ENCODE data around the gene TSHZ3.

TSHZ3 gene

DNA sequence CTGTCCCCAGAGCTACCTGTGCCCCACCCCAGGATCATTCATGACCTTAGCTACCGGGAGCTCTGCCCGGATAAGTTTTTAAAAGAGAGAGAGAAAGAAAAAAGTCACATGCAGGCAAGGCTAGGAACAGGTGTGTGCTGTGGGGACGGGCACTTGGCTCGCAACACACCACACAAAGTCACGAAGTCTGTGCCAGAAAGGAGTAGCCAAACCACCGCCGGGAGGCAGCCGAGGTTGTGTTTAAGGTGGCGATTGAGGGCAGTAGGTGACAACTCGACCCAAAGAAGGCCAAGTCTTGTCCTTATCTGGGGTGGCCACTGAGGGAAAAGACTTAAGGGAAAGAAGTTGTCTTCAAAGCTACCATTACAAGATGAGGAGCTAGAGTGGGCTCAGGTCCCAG, 4.6 kb upstream of the TSHZ3 start:
- DNase-seq (ENCODE audit: low read depth), result no peak

DNA sequence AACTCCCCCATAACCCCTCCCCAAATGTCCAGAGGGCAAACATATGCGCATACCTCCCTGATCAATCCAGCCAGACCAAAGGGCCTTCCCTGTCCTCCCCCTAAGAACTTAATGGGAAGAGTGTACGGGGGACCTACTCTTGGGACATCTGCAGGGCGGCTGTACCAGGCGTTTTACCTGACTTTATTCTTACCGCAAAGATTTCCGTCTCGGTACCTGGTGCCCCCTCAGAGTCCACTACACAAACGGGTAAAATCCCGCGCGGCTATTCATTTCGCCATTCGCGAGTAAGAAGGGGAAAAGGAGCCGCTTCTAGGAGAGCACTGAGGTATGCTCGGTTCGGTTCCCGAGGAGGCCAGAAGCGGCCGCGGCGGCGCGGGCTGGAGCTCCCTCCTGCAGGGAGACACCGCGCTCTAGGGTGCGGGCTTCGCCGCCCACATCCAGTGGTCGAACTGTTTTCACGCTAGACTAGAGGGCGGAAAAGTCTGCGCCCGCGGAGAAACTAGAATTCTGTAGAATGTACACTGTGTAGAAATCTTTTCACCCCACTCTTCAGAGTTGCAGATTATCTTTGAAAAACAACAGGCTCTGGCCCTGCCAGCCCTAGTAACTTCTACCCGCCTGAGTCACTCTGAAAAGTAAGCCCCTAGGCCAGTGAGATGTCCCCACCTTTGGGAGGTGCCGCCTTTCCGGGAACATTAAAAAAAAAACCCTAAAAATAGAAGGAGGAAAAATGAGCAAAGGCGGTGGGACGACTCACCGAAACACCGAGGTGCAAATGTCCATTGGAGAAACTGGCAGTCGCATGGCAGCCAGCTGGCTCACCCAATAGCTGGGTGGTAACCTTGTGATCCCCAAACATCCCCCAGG, 3.8 kb upstream of the TSHZ3 start:
- DNase-seq (ENCODE audit: low read depth), result no peak

DNA sequence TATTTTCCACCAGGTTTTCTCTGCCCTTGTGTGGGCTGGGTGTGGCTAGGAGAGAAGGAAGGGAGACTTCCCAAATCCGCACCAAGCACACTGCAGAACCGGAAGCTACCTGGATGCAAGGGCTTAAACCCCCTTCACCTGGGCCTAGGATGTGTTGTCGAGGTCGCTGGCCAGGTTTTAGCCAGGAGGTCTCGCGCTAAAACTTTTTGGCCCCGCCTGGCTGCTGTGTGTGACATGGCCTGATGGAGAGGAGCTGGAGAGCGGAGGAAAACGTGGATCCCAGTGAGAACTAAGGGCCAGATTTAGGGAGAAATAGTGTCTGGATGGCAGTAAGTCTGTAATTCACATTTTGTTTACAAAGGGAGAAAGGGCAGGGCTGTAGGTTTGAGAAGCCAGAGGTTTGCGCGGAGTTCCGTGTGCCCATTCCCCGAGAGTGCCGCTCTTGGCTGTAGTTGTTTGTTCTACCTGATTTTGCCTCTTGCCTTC, 3.1 kb upstream of the TSHZ3 start:
- no peak for DNase-seq (ENCODE audit: low read depth)

DNA sequence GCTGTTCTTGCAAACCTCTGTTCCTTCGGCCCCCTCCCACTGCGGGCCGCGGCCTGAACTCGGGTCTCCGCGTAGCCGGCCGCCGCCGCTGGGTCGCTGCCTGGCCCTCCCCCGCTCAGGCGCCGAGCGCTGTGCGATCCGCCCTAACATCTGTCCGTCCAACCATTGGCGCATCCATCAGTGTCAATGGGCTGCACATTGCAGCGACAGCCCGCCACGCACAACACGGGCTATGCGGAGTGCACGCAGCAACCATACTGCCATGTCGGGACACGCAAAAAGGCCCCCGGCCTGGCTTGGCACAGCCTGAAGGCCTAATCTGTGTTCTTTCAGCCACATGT, 2.6 kb upstream of the TSHZ3 start:
- no peak for DNase-seq (ENCODE audit: low read depth)

DNA sequence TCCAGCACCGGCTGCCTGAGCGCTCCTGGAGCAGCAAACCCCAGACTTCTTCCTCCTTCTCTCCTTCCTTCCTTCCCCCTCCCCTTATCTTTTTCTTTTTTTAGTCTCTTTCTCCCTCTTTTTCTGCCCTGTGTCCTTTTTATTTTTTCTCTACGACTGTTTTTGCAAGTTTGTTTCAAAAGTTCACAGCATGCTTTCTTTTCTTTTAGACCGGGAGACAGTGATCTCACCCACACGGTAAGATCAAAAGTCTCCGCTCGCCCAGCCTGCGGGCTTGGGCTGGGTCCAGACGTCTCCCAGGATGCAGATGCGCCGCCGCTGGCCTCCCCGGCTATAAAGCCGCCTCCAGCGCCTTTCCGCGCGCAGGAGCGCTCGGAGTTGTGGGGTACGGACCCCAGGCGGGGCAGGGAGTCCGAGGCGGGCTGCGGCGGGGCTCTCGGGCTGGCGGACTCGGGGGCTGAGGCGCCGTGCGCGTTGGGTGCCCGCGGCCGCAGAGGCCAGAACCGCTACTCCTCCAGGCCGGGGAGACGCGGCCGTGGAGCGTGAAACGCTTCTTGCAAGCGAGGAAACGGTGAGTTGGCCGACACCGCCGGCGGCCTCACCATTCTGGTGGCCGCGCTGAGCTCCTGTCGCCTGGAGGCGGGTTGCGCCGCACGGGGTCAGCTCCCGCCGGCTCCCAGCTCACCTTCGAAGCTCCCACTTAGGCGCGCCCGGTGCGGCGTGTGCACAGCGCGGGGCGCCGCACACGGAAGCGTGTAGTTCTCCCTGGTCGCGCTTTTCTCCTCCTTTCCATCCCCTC, 2.0 kb upstream of the TSHZ3 start:
- DNase-seq (ENCODE audit: low read depth), result no peak

DNA sequence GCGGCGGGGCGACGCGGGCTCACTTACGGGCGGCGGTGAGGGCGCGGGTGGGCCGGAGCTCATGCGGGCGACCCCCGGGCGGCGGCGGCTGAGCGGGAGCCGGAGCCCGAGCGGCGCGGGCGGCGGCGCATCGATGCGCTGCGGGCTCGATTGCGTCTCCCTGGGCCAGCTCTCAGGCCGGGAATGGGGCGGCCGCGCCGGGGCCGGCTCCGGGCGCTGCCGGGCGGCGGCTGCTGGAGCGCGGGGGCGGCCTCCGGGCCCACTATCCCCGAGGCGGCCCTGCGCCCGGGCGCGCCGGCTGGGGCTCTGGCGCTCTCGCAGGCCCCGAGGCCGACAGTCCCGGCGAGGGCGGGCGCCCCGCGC, 1.4 kb upstream of the TSHZ3 start:
- no peak for DNase-seq (ENCODE audit: low read depth)

DNA sequence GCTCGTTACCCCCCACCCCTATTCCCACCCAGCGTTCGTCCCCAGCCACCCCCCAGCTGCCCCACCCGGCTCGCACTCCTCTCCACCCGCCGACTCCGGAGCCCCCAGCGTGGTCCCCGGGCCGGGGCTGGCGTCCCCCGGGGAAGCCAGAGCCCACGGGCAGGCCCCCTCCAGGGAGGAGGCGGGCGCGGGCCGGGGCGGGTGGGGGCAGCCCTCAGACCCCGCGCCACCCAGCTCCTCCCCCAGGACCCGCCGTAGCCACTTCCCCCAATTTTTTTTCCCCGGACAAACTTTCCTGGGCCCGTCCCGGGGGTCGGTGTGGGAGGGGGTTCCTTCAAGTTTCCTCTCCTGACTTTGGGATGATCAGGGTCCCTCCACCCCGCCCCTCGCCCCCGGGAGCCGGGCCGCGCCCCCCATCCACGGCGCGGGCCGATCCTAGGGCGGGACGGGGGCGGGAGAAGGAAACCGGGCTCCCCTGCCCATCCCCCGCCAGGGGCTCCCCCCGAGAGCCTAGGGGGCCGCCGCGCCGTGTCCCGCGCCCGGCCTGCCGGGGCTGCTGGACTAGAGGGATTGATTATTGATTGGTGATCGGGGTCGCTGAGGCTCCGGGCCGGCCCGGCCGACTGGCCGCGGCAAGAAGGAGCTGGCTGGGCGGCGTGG, 927 bp upstream of the TSHZ3 start:
- DNase-seq (ENCODE audit: low read depth), result no peak

DNA sequence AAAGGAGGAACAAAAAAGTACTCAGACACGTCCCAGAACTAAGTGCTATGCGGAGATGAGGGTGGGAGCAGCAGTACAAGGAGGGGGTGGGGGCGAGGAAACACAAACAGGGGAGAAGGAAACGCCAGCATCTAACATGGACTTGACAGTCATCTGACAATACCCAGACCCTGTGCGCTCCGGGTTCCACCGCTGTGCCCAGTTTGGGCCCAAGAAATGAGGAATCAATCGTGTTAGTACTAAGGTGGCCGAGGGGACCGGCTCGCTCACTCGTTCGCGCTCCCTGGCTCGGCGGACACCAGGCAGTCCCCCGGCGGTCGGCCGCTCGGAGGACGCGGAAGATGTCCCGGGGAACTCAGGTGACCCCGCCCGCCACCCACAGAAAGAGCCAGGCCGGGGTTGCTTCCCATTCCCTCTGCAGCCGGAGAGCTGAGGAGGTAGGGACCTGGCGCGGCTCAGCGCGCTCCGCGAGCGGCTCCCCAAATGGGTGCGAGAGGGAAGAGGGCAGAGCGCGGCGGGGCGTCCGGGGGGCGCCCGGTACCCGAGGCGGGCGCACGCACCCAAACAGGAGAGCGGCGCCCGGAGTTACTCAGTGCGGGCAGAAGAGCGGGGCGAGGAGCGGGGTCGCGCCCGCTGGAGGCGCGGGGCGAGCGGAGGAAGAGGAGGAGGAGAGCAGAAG, 616 bp downstream of the TSHZ3 start:
- DNase-seq (ENCODE audit: low read depth), result no peak

DNA sequence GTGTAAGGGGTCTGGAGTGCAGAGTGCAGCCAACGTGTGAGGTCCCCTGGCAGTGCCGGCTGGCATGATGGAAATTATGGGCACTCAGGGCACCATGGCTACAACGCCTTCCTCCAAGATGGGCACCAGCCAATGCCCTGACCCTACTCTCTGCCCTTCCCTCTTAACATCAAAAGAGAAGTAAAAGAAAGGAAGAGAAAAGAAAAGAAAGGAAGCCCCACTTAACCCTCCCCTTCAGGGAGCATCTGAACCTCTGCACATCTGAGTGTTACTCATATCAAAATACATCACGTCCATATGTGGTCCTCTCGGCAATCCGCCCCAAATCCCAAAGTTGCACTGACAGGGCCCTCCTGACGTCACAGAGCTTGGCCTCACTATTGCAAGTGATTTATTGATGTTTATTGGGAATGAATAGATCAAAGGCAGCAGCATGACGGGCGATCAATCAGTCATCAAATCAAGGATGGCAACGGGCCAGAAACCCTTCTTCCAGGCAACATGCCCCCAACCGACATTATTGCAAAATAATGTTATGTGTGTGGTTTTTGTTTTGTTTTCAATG, 1.3 kb downstream of the TSHZ3 start:
- DNase-seq (ENCODE audit: low read depth), result no peak

DNA sequence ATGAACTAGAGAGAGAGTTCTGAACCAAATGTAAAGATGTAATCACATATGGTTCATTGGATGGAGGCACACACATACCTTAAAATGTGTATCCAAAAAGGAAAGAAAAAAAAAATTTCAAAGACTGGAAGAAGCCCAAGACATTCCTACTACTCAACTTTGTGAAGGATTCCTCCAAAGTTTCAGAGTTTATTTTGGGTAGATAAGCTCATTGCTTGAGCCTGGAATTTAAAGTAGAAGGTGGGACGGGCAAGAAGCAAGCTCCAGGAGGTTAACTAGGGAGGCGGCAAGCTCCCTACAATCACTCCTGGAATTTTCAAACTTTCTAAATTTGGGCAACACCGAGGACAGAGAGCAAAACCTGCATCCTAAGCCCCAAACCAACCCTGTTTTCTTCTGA, 1.9 kb downstream of the TSHZ3 start:
- DNase-seq (ENCODE audit: low read depth), result no peak

DNA sequence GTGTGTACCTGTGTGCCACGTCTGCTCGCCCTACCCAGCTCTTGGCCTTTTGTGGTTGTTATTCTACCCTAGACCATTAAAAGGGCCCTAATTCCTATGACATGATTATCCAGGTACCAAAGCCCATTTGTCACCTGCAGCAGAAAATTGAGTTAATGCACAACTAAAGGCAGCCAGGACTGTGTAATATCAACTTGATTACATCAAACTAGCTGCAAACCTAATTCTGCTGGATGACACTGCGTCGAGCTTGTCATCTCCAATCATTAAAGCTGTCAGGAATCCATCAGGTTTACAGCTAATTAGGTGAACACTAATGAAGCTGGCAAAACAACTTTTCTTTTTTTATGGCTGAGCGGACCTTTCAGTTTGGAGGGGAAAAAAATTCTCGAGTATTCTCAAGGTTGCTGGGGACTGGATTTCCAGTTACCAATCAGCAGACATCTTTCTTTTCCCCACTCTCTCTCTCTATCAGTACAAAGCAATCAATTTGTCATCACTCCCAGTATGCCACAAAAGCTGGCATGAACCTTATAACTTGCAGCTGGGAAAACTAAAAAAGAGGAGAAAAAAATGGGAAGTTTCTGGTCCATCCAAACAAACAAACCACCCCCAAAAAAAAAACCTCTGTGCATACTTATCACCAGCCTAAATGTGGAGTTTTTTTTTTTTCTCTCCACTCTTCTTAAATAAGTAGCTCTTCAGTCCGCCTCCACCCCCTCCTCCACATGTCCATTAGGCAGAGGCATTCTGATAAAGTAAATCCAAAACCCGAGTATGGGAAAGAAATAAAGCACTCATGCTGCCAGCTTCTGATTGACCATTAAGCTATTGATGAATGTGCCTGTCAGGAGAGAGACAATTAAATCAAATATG, 2.8 kb downstream of the TSHZ3 start:
- no peak for DNase-seq (ENCODE audit: low read depth)

DNA sequence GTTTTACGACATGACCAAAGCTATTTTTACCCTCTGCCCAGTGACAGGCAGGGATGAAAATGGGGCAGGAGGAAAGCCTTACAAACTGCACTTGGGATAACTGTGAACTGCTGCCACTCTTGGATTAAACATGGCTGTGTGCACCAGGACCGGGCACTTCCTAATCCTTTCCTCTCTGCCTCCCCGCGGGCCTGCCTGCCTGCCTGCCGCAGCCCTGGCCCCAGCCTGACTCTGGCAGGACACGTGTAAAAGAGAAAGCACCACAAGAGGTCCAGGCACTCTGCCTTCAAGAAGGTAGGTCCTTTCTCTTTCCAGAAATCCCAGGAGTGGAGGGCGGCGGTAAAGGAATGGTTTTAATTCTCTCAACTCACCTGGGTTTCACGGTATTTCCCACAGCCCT, 4.8 kb downstream of the TSHZ3 start:
- DNase-seq (ENCODE audit: low read depth), result no peak

DNA sequence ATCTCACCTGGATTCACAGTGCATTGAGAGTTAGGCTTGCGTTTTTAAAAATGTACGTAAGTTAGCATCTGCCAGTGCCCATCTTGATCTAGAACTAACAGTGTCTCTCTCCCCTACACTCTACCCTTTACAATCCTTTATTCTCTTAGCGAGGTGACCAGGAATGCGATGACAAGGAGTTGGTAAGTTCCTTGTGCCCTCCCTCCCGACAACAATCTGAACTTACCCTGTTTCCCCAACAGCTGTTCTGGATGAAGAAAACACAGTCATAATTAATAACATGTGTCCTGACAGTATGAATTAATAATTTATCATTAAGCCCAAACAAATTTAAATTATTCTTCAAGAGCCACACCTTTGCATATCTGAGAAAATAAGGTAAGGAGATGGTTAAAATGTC, 6.3 kb downstream of the TSHZ3 start:
- no peak for DNase-seq (ENCODE audit: low read depth)

DNA sequence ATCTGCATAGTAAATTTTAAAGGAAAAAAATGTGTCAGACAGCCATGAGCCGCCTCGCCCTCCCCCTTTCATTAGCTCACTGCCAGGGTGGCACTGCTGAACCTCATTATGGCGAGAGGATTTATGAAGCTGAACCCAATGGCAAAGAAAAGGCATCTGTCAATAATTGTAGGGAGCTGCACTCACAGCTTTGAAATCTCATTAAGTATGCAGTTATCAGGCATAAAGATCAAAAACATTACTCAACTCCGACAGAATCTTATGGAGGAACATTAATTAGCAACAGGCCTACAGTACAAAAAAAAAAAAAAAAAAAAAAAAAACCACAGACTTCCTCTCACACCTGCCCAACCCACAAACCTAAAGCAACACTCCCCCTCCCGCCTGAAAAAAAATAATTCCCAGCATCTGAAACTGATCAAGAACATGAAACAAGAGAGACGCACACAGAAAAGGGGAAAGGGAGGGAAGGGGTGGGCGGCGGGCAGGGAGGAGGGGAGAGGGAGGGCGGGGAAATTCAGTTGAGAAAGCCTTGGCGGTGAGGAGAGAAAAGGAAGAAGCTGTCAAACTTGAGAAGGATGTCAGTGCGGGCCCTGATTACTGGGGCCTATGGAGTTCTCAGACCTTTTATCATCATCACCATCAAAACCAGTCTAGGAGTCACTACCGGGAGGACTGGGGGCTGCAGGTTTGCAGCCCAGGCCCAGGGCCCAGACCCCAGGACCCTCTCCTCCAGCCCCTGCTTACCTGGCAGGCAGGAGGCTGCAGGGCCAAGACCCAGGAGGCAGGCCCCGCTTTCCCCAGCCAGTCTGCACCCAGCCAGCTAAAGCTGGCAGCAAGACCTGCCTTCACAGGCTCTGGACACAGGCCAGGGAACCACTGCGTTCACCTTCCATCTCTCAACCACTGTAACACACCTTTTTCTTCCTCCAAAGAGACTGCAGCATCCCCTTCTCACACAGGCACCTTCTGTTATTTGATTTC, 8.9 kb downstream of the TSHZ3 start:
- no peak for DNase-seq (ENCODE audit: low read depth)

DNA sequence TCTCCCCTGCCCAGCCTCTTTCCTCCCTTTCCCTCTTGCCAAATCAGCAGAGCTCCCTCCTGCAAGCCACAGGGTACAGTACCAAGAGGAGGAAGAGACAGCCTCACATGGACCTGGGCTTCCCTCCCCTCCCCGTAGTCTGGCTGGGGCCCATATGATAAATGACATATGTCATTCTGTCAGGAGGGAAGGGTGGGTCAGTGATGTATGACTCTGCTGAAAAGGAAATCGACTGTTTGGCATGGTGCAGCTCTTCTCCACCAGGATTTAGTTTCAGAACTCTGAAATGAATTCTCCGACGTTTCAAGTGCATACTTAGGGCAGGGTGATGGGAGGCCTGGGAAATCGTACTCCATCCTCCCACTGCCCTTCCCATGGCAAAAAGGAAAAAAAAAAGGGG, 9.8 kb downstream of the TSHZ3 start:
- DNase-seq (ENCODE audit: low read depth), result no peak

DNA sequence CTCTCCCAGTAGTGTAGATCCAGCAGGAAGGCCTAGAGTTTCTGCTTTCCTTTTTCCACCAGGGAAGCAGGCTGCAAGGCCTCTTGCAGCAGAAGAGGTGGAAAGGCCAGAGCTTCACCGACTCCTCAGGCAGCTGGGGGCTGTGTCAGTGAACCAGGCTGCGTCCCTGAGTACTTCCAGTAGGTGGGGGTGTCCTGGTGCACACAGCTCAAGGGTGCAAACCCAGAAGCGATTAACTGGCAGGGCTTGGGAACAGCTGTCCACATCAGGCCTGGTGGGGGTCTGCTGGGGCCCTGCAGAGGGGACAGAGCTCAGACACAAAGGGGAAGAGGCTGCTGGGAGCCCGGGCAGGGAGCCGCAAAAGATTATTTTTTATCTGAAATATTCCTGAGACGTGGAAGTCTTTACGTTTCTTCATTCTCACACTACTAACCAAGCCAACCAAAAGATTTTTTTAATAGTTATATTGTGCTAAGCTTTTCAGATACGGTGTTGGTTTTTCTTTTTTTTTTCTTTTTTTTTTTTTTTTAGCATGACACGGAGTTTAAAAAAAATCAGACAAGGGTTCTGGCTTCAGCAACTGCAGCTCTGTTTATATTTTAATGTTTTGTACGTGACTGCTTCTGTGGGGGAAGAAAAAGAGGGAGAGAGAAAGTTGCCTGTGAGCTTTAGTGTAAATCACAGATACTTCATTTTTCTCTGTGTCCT, 11.0 kb downstream of the TSHZ3 start:
- no peak for DNase-seq (ENCODE audit: low read depth)

DNA sequence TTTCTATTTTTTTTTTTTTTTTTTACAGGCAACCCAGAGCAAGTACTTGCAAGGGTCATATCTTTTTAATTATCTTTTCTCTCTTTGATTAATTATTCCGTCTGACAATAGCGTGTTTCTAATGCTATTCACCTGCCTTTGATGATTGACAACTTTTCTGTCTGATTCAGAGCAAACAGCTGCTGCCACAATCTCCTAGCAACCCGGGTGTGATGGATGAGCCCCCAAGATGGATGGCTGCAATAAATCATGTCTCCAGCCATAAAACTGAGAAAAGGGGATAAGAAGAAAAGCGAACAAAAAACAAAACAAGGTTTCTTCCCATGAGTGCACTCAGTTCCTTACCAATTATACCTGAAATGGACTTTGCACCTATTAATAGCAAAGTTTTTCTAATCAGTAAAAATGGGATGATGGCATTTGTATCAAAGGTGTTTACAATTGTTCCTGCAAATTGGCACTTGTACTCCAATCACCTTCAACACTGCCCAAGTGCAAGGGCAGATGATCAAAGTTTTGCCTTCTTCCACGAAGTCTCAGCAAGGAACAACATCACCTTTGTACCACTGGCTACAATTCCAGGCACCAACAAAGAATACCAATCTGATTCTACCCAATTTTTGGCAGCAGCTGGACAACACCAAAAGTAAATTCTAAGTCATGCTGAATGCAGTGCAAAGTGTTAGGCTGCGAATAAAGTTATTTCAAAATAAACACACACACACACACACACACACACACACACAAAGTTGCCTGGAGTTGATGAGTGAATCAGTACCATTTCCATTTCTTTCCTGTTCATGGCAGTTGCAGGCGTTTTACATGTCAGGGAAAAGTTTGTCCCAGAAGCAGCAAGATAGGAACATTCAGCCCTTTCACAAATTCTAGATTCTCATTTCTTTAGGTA, 12.0 kb downstream of the TSHZ3 start:
- no peak for DNase-seq (ENCODE audit: low read depth)

DNA sequence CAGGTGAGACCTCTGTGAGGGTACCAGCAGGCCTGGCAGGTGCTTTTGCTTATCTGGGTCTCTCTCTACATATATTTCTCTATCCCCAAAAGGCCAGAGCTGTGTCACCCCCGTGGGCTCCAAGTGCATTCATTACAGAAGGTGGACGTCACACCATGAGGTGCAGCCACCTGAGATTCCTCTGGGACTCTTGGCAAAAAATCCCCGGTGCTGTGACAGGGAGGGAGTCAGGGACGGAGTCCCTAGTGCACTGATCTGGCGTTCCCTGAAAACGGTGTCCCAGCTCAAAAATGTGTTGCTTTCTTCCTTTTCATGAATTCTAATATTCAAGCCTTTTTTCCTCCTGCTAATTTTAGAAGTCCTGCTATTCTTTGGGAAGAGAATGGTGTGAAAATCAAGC, 13.5 kb downstream of the TSHZ3 start:
- DNase-seq (ENCODE audit: low read depth), result no peak
